Hippocampal formation (tissue), 2 donors: Measurements from ENCODE around the gene MT1A.
"Not testable (repeated sequence)": the region's sequence is repeated elsewhere in the genome, so short reads cannot be mapped to it uniquely, and the experiment has no call there.

ENCODE experiments used
- DNase-seq, 2 donors: peaks; one replicate each; lab custom pipeline; 2025; lab: John Stamatoyannopoulos, UW

MT1A gene

GRCh38 chr16:56610017-56610608, 28.4 kb upstream of the MT1A start:
- peak in 1 of 2 donors; percentile 34 for DNase-seq

DNA sequence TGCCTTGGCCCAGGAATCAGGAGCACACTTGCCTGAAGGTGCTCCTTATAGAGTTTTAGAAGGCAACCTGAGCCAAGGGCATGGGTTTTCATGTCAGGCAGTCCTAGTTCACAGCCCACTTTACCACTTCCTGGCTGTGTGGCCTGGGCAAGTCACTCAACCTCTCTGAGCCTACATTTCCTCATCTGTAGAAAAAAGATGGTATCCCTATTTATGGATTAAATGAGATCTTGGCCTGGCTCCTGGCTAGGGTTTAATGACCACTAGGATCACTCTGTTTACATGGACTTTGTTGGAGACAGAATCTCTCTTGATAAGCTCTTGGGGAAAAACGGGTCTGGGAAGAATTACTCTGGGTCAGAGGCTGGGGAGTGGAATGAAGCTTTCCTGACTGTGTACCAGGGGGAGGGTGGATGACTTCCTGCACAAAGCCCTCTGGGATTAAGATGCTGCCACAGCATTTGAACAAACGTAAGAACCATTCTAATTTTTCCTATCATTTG, 27.8 kb upstream of the MT1A start:
- DNase-seq = no peak

- no peak for DNase-seq
Measured at GRCh38 chr16:56611281-56611833, 27.1 kb upstream of the MT1A start.

DNA sequence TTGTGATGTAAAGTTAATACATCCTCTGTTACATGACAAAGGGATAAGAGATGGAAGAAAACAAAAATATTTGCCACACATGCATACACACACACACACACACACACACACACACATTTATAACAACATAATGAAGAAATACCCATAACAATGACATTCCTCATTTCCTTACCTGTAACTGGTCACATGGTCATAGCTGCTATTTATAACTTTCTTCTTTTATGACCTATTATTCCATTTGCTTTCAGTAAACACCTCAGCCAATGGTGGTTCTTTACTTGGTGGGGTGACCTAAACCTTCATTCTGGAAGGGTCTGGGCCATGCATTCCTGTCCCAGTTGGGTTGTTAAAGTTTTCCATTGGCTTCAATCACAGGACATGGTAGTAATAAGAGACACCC, 24.8 kb upstream of the MT1A start:
- DNase-seq = no peak

- no peak for DNase-seq
Measured at GRCh38 chr16:56614549-56614991, 23.9 kb upstream of the MT1A start.

DNA sequence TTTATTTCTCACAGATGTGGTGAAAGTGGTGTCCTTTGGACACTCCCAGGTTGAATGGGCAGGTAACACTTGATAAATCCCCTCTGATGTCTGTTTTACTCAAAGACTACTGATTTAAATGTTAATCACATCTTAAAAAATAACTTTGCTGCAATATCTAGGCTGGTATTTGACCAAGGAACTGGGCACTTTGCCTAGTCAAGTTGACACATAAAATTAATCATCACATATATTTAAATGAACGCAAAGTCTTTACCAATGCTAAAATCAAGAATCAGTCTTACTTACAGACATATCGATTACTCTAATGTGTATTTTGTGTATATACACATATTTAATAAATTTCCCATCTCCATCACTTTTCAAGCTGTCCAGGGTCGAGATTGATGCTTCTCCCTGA, 23.1 kb upstream of the MT1A start:
- DNase-seq = no peak

DNA sequence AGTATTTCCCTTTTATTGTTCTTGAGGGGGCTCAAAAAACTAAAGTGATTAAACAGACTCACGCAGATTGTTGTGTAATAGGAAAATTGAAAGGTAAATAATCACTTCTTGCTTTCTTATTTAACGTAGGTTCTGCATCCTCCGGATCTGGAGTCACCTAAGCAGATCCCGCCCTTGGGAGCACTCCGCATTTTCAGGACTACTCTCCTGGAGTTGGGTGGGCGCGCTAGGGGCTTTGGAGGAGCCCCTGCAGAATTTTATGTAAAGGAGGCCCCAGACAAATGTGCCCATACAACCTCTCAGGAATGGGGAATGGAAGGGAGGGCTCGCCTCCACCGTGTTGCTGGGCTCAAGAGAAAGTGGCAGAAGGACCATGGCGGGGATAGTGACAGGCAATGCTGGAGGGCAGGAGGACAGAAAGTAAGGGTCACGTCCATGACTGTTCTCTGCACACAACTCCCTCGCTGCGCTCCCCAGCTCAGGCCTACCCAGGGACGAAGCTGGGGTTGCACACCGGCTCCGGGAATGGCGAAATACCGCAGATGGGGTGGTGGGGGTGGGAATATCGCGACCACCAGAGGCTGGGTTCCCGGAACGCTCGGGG, 21.8 kb upstream of the MT1A start:
- no peak for DNase-seq

- DNase-seq = peak in 1 of 2 donors; percentile 35
Measured at GRCh38 chr16:56617212-56618085, 21.0 kb upstream of the MT1A start.

- DNase-seq = no peak
Measured at GRCh38 chr16:56618138-56618537, 20.3 kb upstream of the MT1A start.

DNA sequence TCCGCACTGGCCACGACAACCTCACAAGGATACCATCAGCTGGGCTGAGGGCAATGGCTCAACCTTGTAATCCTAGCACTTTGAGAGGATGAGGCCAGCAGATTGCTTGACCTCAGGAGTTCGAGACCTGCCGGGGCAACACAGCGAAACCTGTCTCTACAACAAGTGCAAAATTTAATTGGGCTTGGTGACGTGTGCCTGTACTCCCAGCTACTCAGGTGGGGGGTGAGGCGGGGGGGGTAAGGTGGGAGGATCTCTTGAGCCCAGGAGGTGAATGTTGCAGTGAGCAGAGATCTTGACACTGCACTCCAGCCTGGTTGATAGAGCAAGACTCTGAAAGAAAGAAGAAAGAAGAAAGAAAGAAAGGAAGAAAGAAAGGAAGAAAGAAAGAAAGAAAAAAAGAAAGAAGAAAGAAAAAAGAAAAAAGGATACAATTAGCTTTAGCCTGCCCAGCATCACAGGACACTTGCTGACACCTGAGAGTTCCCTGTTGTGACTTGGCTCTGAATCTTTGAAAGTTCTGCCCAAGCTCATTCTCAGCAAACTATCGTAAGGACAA, 18.0 kb upstream of the MT1A start:
- DNase-seq = no peak

DNA sequence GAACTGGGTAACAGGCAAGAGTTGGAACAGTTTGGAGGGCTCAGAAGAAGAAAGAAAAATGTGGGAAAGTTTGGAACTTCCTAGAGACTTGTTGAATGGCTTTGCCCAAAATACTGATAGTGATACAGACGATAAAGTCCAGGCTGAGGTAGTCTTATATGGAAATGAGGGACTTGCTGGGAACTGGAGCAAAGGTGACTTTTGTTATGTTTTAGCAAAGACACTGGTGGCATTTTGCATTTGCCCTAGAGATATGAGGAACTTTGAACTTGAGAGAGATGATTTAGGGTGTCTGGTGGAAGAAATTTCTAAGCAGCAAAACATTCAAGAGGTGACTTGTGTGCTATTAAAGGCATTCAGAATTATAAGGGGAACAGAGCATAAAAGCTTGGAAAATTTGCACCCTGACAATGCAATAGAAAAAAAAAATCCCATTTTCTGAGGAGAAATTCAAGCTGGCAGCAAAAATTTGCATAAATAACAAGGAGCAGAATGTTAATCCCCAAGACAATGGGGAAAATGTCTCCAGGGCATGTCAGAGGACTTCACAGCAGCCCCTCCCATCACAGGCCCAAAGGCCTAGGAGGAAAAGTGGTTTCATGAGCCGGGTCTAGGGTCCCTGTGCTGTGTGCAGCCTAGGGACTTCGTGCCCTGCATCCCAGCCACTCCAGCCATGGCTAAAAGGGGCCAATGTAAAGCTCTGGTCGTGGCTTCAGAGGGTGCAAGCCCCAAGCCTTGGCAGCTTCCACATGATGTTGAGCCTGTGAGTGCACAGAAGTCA, 16.6 kb upstream of the MT1A start:
- DNase-seq = not testable (repeated sequence)

DNA sequence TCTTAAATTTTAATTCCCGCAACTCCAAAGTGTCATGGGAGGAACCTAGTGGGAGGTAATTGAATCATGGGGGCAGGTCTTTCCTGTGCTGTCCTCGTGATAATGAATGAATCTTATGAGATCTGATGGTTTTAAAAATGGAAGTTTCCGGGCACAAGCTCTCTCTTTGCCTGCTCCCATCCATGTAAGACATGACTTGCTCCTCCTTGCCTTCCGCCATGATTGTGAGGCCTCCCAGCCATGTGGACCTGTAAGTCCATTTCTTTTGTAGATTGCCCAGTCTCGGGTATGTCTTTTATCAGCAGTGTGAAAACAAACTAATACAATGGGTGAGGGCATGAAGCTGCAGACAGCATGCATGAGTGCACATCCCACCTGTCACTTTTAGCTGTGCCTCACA, 15.3 kb upstream of the MT1A start:
- DNase-seq = not testable (repeated sequence)

DNA sequence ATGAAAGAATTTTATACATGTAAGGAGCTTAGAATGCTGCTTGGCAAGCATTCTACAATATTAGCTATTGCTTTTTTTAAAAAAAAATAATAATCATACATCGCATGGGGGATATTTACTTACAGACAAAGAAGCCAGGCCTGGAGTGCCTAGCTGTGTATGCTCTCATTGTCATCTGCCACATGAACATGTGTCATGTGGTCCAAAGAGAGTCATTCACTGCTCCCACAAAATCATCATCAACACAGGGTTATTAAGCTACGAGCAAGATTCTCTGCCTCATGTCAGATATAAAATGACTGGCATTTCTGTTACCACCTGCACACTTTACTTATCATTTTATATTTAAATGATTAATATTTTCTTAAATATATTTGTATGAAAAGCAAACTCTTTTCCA, 14.8 kb upstream of the MT1A start:
- no peak for DNase-seq

- DNase-seq = peak; percentile 38 to 68
Measured at GRCh38 chr16:56625140-56625942, 13.1 kb upstream of the MT1A start, which contains the start of gene MT1E. Gene MT1E, plus strand, starts transcription at chr16:56625781. Its CDS starts 71 bp downstream, at chr16:56625852.

DNA sequence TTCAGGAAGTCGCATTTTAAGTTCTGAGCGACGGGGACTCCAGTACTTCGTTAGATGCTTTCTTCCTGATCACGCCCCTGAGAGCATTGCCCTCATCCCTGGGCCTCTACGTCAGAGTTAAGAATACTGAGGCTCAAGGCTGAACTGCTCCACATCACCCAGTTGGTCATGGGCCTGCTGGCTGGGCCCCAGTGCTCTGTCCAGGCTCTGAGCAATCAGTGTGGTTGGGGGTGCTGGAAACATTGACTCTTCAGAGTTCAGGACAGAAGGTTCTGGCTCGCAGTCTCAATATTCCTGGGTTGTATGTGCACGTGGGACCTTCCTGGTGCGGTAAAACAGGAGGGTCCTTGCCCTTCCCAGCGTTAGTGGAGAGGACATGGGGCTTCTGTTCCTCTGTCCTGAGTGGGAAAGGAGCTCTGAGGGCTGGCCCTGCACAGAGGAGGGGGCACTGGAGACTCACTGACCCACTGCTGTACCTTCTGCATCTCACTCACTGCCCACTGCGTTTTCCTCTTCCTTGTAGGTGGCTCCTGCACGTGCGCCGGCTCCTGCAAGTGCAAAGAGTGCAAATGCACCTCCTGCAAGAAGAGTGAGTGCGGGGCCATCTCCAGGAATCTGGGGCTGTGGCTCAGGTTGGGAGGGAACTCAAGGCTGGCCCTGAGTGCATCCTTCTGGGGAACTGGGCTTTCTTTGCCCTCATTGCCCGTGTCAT, 12.4 kb upstream of the MT1A start:
- no peak for DNase-seq

DNA sequence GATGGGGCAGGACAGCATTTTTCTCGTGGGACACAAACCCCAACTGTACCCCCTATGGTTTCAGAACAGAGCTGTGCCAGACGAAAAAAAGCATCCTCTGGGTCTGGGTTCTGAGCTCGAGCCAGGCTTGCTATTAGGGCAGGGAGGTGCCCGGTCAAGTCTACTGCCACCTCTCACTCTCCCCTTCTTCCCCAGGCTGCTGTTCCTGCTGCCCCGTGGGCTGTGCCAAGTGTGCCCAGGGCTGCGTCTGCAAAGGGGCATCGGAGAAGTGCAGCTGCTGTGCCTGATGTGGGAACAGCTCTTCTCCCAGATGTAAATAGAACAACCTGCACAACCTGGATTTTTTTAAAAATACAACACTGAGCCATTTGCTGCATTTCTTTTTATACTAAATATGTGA, 11.8 kb upstream of the MT1A start:
- no peak for DNase-seq

DNA sequence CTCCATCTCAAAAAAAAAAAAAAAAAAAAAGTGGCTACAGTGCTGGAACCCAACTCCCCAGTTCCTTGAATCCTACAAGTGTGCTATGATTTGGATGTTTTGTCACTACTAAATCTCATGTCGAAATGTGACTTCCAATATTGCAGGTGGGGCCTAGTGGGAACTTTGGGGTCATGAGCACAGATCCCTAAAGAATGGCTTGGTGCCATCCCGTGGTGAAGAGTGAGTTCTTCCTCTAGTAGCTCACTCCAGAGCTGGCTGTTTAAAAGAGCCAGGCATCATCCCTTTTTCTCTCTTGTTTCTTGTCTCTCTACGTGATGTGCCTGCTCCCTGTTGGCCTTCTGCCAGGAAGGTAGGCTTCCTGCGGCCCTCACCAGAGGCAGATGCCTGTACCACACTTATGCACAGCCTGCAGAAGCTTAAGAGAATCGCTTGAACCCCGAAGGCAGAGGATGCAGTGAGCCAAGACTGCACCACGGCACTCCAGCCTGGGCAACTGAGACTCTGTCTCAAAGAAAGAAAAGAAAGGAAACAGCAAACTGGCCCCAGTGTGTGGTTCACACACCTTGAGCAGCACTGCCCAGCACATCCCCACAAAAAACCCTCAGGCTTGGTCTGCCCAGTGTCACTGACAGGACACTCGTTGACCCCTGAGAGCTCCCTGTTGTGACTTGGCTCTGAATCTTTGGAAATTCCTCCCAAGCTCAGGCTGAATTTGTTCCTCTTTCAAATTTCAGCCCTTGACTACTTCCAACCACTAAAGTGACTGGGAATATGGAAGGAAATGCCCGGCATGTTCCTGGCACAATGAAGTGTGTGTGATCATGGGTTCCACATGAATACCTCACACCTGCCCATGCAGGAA, 9.7 kb upstream of the MT1A start:
- no peak for DNase-seq

GRCh38 chr16:56629531-56629930, 8.9 kb upstream of the MT1A start:
- DNase-seq = no peak

GRCh38 chr16:56630134-56630533, 8.3 kb upstream of the MT1A start:
- no peak for DNase-seq
